ENCODE measurements around the gene FRRS1. TPM values are rescaled to one million over a fixed set of nuclear protein-coding genes. Genes with fewer than 3 reads are reported as not detected.

Gene FRRS1
- total and polyA plus RNA-seq, 2 of the 4 experiments (the other 2 are of a cell fraction), result 3.8 to 23.5 TPM

GRCh38 chr1:99768104-99768503, 1.7 kb upstream of the FRRS1 start:
- no peak overlapping the region for H4K91ac ChIP-seq (ENCODE audit: insufficient read depth, low read depth, low read length)
- no peak overlapping the region for H2AFZ ChIP-seq (replicated peaks; ENCODE audit: low read length, poor library complexity)
- no peak overlapping the region for H3K56ac ChIP-seq (ENCODE audit: extremely low read depth, insufficient read depth, low read length)
- H3K9me1 ChIP-seq (ENCODE audit: insufficient read depth, low read length), result no peaks in the 10 kb centered on the region
- WGBS, 2 experiments (ENCODE audit: extremely low coverage in 2 of 2, insufficient read length in 1 of 2), result no CpG with 5 or more reads among the region's 3 CpGs
- no peak overlapping the region for H3K18ac ChIP-seq (ENCODE audit: low read depth, low read length)
- H3K4ac ChIP-seq (ENCODE audit: low read depth, low read length), result no peak overlapping the region
- H4K20me1 ChIP-seq (ENCODE audit: insufficient read depth, low read length), result no peaks in the 10 kb centered on the region
- dilution Hi-C loops (cut with HindIII; ENCODE audit: low sequenced_read_pairs, unreplicated experiment) (no loop called here), intact Hi-C loops (cut with micrococcal nuclease) (no loop called here), in situ Hi-C loops (cut with MboI; ENCODE audit: low sequenced_read_pairs) (no loop called here)
- no peak overlapping the region for H3K4me2 ChIP-seq (ENCODE audit: low read depth, low read length)
- H3K9me3 ChIP-seq (ENCODE audit: control insufficient read depth, insufficient read depth, low read length), result no peaks in the 10 kb centered on the region
- H2AK9ac ChIP-seq (replicated peaks; ENCODE audit: low read depth, low read length, poor library complexity), result no peak overlapping the region
- H2AK5ac ChIP-seq (ENCODE audit: low read depth, low read length), result no peak overlapping the region
- no peak for TF ChIP-seq MAFK (IDR thresholded peaks at IDR 0.05; ENCODE audit: low read depth, low read length)
- TF ChIP-seq RFX5 (IDR thresholded peaks at IDR 0.05; ENCODE audit: low read depth, low read length), result no peak
- TF ChIP-seq NFE2L2 (IDR thresholded peaks at IDR 0.05; ENCODE audit: low read depth, low read length), result no peak
- TF ChIP-seq POLR2A (IDR thresholded peaks at IDR 0.05; ENCODE audit: low read depth, low read length), result no peak
- TF ChIP-seq MXI1 (IDR thresholded peaks at IDR 0.05; ENCODE audit: borderline replicate concordance, low read depth, low read length), result no peak
- TF ChIP-seq SMC3 (IDR thresholded peaks at IDR 0.05; ENCODE audit: low read depth, low read length), result no peak
- no peak for TF ChIP-seq MAZ (IDR thresholded peaks at IDR 0.05; ENCODE audit: borderline replicate concordance, low read depth, low read length)
- no peak for TF ChIP-seq CEBPB (IDR thresholded peaks at IDR 0.05; ENCODE audit: low read depth, low read length)
- no peak for TF ChIP-seq ELK1 (IDR thresholded peaks at IDR 0.05; ENCODE audit: borderline replicate concordance, low read depth, low read length)
- TF ChIP-seq RAD21 (IDR thresholded peaks at IDR 0.05; ENCODE audit: low read length), result no peak
- TF ChIP-seq FOS (IDR thresholded peaks at IDR 0.05; ENCODE audit: low read depth, low read length), result no peak
- no peak for TF ChIP-seq RCOR1 (IDR thresholded peaks at IDR 0.05; ENCODE audit: insufficient replicate concordance, low read length)
- TF ChIP-seq CHD1 (IDR thresholded peaks at IDR 0.05; ENCODE audit: low read depth, low read length), result no peak
- TF ChIP-seq CTCF (conservative IDR thresholded peaks at IDR 0.05; ENCODE audit: low read depth, low read length), result no peak
- TF ChIP-seq USF2 (IDR thresholded peaks at IDR 0.05; ENCODE audit: low read depth, low read length), result no peak
- TF ChIP-seq BHLHE40 (IDR thresholded peaks at IDR 0.05; ENCODE audit: low read depth, low read length), result no peak
- H4K5ac ChIP-seq (ENCODE audit: low read depth, low read length), result no peak overlapping the region
- H3K14ac ChIP-seq (replicated peaks; ENCODE audit: low read depth, low read length), result no peak overlapping the region
- H3K27ac ChIP-seq (ENCODE audit: insufficient read depth, low read length), result no peak overlapping the region
- H4K8ac ChIP-seq (ENCODE audit: low read depth in 2 of 2, low read length in 2 of 2), result no peak overlapping the region
- no peak overlapping the region for H3K4me3 ChIP-seq (ENCODE audit: insufficient read depth, low read depth, low read length)
- CTCF ChIA-PET, result no interaction called here
- no peak for DNase-seq
- no TSS peak for BruUV-seq (replicated peaks)
- no peak for ATAC-seq (ENCODE audit: low read depth)
- H2BK20ac ChIP-seq (ENCODE audit: low read depth, low read length), result no peak overlapping the region
- POLR2A ChIA-PET (ENCODE audit: unreplicated experiment), result no interaction called here
- no peaks in the 10 kb centered on the region for H3K36me3 ChIP-seq (ENCODE audit: control insufficient read depth, insufficient read depth, low read length)
- no peak overlapping the region for H3K23ac ChIP-seq (ENCODE audit: low read depth, low read length)
- H3K4me1 ChIP-seq (ENCODE audit: control insufficient read depth, insufficient read depth, low read length), result peaks cover 2% of the 10 kb centered on the region; the same call in 1 of the 2 replicates
- H2BK5ac ChIP-seq (ENCODE audit: low read depth, low read length, poor library complexity, severe bottlenecking), result no peak overlapping the region
- no peak overlapping the region for H2BK120ac ChIP-seq (ENCODE audit: low read depth, low read length)
- H3K27me3 ChIP-seq (ENCODE audit: control insufficient read depth, insufficient read depth, low read length), result no peaks in the 10 kb centered on the region
- no peak overlapping the region for H2BK15ac ChIP-seq (ENCODE audit: low read depth, low read length)
- no peak overlapping the region for H3K9ac ChIP-seq (ENCODE audit: low read depth, low read length)
- H3K79me1 ChIP-seq (ENCODE audit: low read depth in 1 of 2, low read length in 2 of 2), result no peaks in the 10 kb centered on the region

Measured in IMR-90 (cell line).